Osteoblast (primary cell): ENCODE results near the gene ZNF264. TPM values are rescaled to one million over a fixed set of nuclear protein-coding genes. Genes with fewer than 3 reads are reported as not detected.

Source experiments
- DNase-seq: peaks from one replicate; pipeline ENCODE4 v3.0.0; 2011; ENCODE audit warnings: low spot score, mixed read lengths; ENCODE audit not compliant: insufficient read length; ENCODE audit errors: missing footprints
- H2AFZ ChIP-seq: 2 replicates; pipeline ENCODE4 v1.6.0; 2011; ENCODE audit warnings: mild to moderate bottlenecking, low read length
- H3K27ac ChIP-seq: 2 replicates; pipeline ENCODE4 v1.5.1; 2011; ENCODE audit warnings: mild to moderate bottlenecking, low read depth, low read length, moderate library complexity
- H3K27me3 ChIP-seq: 2 replicates; pipeline ENCODE4 v1.6.0; 2012; ENCODE audit warnings: mild to moderate bottlenecking, control low read depth, inconsistent platforms, low read length, moderate library complexity; ENCODE audit not compliant: insufficient read depth
- H3K36me3 ChIP-seq: 2 replicates; pipeline ENCODE4 v1.5.1; 2011; ENCODE audit warnings: mild to moderate bottlenecking, low read length, control low read depth, moderate library complexity; ENCODE audit not compliant: insufficient read depth
- H3K4me1 ChIP-seq: 2 replicates; pipeline ENCODE4 v1.5.1; 2011; ENCODE audit warnings: mild to moderate bottlenecking, low read length, control low read depth, moderate library complexity; ENCODE audit not compliant: insufficient read depth
- H3K4me2 ChIP-seq: 2 replicates; pipeline ENCODE4 v1.6.0; 2011; ENCODE audit warnings: mild to moderate bottlenecking, low read length; ENCODE audit not compliant: insufficient read depth
- H3K4me3 ChIP-seq: fragments of 200-600 bp; sonication (generic); 3 replicates; pipeline ENCODE4 v1.5.1; 2012; ENCODE audit warnings: mild to moderate bottlenecking, low read length, inconsistent platforms; ENCODE audit not compliant: insufficient read depth
- H3K79me2 ChIP-seq: 2 replicates; pipeline ENCODE4 v1.6.0; 2012; ENCODE audit warnings: mild to moderate bottlenecking, low read length, control low read depth, inconsistent platforms; ENCODE audit not compliant: insufficient read depth
- H3K9me3 ChIP-seq: 2 replicates; pipeline ENCODE4 v1.5.1; 2011; ENCODE audit warnings: low read depth, low read length, control low read depth
- H4K20me1 ChIP-seq: 2 replicates; pipeline ENCODE4 v1.6.0; 2012; ENCODE audit warnings: mild to moderate bottlenecking, low read length, control low read depth; ENCODE audit not compliant: insufficient read depth
- total RNA-seq: library from RNA; depleted of rRNA; stranded (reverse); fragments of >200 nt; gene quantifications from 2 replicates; pipeline ENCODE4 v1.2.3, GENCODE V29; 2012
- TF ChIP-seq, protein P1 (sequence below): IDR thresholded peaks from 2 replicates; pipeline ENCODE4 v1.5.1; 2011; ENCODE audit warnings: mild to moderate bottlenecking, low read depth, low read length, moderate library complexity; ENCODE audit errors: extremely low read depth

ZNF264 gene
- 26.5 and 32.9 TPM in 2 replicates for total RNA-seq

GRCh38 chr19:57191141-57192076 is at the start of gene ZNF264:
Gene ZNF264, plus strand, starts transcription at chr19:57191500. Its CDS starts 414 bp downstream, at chr19:57191914.
- Histone ChIP-seq H3K27ac (peak within 1 kb of the TSS; percentile 78), H3K27me3 (no peaks in the 10 kb centered on the region), H3K9me3 (no peaks in the 10 kb centered on the region), H2AFZ (peak within 1 kb of the TSS; percentile 100), H3K4me3 (peak within 1 kb of the TSS; percentile 96), H4K20me1 (peaks cover 27% of the 10 kb centered on the region), H3K36me3 (peaks cover 33% of the 10 kb centered on the region), H3K4me1 (peaks cover 5% of the 10 kb centered on the region), H3K79me2 (peaks cover 43% of the 10 kb centered on the region), H3K4me2 (peak within 1 kb of the TSS; percentile 95)
- DNase-seq: peak; percentile 96
- TF ChIP-seq, protein P1, sequence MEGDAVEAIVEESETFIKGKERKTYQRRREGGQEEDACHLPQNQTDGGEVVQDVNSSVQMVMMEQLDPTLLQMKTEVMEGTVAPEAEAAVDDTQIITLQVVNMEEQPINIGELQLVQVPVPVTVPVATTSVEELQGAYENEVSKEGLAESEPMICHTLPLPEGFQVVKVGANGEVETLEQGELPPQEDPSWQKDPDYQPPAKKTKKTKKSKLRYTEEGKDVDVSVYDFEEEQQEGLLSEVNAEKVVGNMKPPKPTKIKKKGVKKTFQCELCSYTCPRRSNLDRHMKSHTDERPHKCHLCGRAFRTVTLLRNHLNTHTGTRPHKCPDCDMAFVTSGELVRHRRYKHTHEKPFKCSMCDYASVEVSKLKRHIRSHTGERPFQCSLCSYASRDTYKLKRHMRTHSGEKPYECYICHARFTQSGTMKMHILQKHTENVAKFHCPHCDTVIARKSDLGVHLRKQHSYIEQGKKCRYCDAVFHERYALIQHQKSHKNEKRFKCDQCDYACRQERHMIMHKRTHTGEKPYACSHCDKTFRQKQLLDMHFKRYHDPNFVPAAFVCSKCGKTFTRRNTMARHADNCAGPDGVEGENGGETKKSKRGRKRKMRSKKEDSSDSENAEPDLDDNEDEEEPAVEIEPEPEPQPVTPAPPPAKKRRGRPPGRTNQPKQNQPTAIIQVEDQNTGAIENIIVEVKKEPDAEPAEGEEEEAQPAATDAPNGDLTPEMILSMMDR: no peak

DNA sequence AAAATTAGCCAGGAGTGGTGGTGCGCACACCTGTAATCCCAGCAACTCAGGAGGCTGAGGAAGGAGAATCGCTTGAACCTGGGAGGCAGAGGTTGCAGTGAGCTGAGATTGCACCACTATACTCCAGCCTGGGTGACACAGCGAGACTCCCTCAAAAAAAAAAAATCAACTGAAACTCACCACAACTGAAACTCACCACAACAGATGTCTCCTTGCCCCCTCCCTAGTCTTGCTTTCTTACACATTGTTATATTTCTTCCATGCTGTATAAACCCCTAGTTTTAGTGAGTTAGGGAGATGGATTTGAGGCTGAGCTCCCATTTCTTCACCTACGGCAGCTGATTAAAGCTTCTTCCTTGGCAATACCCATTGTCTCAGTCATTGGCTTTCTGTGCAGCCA is 49.6 kb upstream of the ZNF264 start:
- no peaks in the 10 kb centered on the region for H3K4me1 ChIP-seq
- no peaks in the 10 kb centered on the region for H3K36me3 ChIP-seq
- no peak overlapping the region for H3K27ac ChIP-seq
- no peak overlapping the region for H3K4me3 ChIP-seq
- no peak for DNase-seq
- no peak overlapping the region for H2AFZ ChIP-seq
- H3K79me2 ChIP-seq: no peaks in the 10 kb centered on the region
- H4K20me1 ChIP-seq: no peaks in the 10 kb centered on the region
- no peaks in the 10 kb centered on the region for H3K27me3 ChIP-seq
- no peaks in the 10 kb centered on the region for H3K9me3 ChIP-seq
- no peak overlapping the region for H3K4me2 ChIP-seq
- TF ChIP-seq, protein P1: no peak

- no peak for DNase-seq
- Histone ChIP-seq H3K4me2 (no peak overlapping the region), H3K27me3 (no peaks in the 10 kb centered on the region), H2AFZ (no peak overlapping the region), H3K9me3 (no peaks in the 10 kb centered on the region), H3K4me3 (no peak overlapping the region), H3K4me1 (no peaks in the 10 kb centered on the region), H4K20me1 (no peaks in the 10 kb centered on the region), H3K27ac (no peak overlapping the region), H3K79me2 (no peaks in the 10 kb centered on the region), H3K36me3 (no peaks in the 10 kb centered on the region)
- TF ChIP-seq, protein P1: no peak
Observed at GRCh38 chr19:57152921-57153320, 38.4 kb upstream of the ZNF264 start.

DNA sequence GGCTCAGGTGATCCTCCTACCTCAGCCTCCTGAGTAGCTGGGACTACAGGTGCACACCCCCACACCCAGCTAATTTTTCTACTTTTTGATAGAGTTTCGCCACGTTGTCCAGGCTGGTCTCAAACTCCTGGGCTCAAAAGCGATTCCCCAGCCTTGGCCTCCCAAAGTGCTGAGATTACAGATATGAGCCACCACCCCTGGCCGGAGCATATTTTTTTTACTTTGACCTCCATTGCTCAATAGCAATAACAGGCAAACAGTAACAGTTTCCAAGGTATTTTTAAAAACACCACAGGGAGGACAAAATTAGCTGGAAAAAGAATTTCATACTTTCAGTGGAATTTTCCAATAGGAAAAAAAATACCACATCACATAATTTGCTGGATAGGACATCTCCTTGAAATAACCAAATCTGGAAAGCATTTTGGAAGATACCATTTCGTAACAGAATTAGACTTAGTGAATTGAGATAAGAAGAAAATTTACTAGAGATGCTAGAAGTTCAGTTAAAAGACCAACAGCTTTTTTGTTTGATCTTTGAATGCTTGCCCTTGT is 29.2 kb upstream of the ZNF264 start:
- Histone ChIP-seq H3K79me2 (no peaks in the 10 kb centered on the region), H2AFZ (no peak overlapping the region), H3K4me2 (no peak overlapping the region), H3K27me3 (no peaks in the 10 kb centered on the region), H3K4me1 (no peaks in the 10 kb centered on the region), H3K9me3 (no peaks in the 10 kb centered on the region), H3K27ac (no peak overlapping the region), H4K20me1 (no peaks in the 10 kb centered on the region), H3K36me3 (no peaks in the 10 kb centered on the region), H3K4me3 (no peak overlapping the region)
- TF ChIP-seq, protein P1: no peak
- no peak for DNase-seq
